HG03521 (cell line): ENCODE measurements around the gene VTI1A.
"Not testable (repeated sequence)": the region's sequence is repeated elsewhere in the genome, so short reads cannot be mapped to it uniquely, and the experiment has no call there.

Experiments
- ATAC-seq: cut with Tn5 transposase; IDR thresholded peaks from one replicate; pipeline ENCODE4 v1.9.1; 2021; ENCODE audit warnings: mild to moderate bottlenecking, moderate library complexity; ENCODE audit not compliant: unreplicated experiment

VTI1A gene

DNA sequence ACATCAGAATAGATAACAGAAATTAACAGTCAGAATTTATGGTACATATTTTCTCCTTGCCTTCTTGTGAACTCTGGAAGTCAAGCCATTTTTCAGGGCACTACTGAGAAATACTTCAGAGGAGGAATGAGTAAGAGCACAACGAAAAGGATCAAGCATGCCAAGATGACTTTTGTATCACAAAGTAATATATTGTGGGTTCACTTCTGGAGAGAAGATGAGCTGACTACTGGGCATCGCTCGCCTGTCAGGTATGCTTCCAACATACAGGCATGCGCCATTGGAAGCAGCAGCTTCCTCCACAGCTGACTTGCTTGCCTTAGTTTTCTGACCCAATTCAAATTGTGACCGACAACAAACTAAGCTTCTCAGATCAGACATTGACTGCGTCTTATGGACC, 137.3 kb downstream of the VTI1A start:
- no peak for ATAC-seq

DNA sequence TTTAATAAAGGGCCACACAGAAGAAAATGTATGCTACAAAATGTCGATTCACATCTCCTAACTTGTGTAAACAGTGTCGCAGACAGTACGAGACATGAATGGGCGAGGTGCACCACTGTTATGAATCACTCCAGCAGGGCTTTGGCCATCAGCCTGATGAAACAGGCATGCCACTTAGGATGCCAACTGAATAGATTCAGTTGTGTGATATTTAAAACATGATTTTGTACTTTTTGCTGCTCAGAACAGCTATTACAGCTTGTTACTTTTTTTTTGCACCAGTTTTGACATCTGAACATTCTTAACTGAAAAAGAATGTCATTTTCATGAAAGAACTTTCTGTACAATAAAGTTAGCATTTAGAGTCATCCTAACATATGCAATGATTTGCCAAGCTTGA, 138.1 kb downstream of the VTI1A start:
- ATAC-seq, result no peak

DNA sequence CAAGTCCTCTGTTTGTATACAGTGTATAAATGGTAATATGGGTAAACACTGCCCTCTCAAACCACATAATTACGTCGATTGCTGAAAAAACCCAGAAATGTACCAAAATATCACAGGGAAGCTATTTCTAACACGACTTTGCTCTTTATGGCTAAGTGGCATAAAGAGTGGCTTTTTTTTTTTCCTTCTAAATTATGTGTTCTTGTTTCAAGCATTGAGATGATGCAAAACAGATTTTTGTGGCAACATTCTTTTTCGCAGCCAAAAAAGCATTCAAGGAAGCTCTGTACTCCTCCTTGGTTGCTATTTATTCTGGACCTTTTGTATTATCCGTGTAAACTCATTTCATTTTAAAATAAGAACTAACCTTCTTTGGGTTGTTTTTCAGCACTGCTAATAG, 138.9 kb downstream of the VTI1A start:
- ATAC-seq, result no peak

DNA sequence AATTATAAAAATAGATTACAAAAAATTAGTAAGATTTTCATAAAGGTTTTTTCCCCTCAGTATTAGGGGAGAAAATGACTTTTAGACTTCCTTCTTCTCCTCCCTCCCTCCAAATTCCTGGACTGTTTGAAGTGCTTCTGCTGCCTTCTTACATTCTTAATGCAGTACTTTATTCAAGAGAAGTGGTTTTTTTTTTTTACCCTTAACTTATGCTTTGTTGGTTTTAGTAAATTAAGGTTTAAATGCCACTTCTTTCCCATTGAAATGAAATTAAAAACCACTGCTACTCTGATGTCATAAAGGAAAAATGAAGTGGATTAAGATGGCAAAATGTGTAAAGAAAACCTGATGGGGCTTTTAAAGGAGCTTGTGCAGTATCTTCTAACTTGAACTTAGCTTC, 140.7 kb downstream of the VTI1A start:
- ATAC-seq, result no peak

DNA sequence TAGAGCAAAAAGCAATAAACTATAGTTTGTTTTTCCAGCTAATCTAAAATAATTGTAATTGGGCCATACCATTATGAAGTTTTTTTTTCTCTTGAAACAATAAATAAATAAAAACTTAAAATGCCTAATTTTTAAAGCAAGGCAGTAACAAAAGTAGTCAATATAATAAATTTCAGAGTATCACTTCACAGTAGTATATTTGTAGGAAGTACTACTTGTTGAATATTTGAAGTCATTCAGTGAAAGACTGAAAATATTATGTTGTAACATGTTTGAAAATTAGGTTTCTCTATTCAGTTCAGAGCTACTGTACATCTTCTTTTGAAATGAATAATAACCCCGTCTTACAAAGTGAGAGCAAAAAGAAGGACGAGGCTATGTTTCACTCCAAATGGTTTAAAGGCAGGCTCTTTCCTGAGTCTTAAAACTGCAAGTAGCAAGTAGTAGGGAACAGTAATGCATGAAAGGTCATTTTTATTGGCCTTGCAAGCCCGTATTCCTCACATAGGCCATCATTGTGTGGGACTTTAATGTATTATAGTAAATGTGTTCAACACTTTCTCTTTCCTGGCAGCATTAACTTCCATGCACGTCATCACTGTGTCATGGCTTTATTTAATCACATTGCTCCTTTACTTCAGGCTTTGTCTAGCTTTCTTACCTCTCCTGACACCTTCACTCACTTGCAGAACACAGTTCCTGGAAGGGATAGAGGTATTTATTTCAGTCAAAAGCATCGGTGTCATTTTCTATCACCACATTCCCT, 141.4 kb downstream of the VTI1A start:
- no peak for ATAC-seq

DNA sequence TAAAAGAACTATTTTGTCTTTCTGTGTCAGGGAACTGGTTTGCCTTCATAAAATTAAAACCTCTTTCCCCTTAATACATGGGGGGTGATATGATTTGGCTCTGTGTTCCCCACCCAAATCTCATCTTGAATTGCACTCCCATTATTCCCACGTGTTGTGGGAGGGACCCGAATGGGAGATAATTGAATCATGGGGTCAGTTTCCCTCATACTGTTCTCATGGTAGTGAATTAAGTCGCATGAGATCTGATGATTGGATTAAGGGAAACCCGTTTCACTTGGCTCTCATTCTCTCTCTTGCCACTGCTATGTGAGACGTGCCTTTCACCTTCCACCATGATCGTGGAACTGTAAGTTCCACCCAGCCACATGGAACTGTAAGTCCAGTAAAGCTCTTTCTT, 142.1 kb downstream of the VTI1A start:
- no peak for ATAC-seq

DNA sequence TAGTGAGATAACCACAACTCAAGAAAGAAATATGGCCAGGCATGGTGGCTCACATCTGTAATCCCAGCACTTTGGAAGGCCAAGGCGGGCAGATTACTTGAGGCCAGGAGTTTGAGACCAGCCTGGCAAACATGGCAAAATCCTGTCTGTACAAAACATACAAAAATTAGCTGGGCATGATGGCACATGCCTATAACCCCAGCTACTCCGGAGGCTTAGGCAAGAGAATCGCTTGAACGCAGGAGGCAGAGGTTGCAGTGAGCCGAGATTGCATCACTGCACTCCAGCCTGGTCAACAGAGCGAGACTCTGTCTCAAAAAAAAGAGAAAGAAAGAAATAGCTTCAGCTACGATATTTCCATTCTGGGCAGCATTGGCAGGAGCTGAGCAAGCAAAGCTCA, 143.8 kb downstream of the VTI1A start:
- not testable (repeated sequence) for ATAC-seq

DNA sequence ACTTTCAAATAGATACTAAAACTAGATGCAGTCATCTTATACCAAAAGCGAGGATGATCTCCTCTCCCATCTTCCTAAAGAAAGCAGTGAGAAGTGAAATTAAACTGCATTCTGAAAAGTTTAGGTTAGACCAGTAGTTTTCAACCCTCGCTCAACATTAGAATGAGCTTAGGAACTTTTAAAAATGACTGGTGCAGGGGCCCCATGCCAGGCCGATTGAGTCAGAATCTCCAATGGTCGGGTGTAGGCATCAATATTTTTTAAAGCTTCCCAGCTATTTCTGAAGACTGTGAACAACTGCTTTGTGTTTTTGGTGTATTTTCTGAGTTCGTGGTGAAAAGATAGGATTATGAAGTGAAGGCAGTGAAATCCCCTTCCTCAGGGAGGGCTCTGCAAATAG, 146.0 kb downstream of the VTI1A start:
- no peak for ATAC-seq

DNA sequence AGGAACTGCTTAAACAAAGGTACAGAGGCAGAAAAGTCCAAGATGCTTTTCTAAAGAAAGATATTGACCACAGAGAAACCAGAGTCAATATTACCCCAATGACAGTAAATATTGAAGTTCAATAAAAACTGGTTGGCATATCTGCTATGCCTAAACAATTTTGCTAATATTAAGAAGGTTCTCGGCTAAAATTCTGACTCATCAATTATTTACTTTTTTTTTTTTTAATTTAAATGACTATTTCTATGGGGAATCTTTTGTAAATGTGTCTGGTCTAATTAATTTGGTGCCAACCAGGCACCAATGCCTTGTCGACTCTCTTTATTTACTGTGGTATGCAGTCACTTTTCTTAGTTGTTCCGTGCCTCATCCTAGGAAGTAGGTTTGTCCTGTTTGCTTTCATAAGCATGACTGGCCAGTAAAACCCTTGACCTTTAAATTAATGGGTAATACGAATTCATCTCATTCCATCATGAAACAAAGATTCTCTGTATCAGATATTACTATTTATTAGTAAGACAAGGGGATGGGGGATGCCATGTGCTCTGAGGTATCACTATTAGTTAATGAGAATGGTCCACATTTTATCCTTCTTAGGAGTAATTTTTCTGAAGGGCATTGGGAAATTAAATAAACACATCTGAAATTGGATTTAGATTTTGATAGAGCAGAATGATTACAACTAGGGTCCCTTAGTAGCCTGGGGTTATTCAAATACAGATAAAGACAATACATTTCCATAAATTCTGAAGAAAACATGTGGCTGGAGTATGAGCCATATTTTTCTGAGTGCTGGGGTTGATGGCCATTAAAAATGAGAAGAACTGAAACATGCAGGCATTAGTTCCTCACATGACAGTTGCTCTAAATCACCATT, 154.4 kb downstream of the VTI1A start:
- no peak for ATAC-seq

DNA sequence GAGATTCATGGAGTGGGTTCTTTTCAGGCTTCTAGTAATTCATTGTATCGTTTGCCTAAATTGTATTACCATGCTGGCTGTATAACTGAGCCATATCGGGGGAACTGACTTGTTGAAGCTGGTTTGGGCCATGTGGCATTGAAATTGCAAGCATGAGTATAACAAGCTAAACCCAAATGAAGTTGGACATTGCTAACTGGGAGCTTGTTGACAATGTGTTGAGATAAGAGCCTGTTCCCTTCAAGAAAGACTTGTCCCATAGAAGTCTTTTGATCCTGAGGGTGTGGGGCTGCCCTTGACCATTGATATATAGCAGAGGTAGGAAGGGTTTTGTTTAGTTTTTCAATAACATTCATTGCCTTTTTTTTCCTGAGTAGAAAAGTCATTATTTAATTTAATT, 156.0 kb downstream of the VTI1A start:
- ATAC-seq, result no peak

DNA sequence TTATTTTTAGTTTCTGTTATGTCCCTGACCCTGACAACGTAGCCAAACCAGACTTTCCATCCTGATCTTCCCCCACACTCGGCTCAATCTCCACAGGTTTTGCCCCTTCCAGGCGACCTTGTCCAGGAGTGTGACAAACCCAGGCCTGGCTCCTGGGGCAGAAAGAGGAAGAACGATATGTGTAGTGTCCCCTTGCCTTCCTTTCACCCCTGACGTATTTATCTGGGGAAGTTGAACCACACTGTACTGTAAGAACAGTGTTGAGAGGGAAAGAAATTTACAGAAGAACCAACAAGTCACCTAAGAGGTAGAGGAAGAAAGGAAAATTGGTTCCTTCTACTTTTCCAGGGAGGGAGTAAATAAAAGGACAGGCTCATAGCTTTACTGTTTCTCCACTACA, 158.0 kb downstream of the VTI1A start:
- ATAC-seq, result no peak

DNA sequence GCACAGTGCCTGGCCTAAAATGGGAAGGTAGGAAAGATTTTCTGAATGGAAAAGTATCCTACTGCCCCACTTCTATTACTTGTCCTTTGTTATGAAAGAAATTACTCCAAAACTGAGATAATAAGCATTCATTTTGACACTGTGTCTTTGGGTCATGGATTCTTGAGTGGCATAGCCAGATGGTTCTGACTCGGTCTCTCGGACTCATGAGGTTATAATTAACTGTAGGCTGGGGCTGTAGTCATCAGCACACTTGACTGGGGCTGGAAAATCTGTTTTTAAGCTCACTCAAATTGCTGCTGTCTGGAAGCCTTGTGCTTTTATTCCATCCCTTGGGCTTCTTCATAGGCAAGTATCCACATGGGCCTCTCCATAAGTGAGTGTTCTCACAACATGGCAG, 160.5 kb downstream of the VTI1A start:
- no peak for ATAC-seq

DNA sequence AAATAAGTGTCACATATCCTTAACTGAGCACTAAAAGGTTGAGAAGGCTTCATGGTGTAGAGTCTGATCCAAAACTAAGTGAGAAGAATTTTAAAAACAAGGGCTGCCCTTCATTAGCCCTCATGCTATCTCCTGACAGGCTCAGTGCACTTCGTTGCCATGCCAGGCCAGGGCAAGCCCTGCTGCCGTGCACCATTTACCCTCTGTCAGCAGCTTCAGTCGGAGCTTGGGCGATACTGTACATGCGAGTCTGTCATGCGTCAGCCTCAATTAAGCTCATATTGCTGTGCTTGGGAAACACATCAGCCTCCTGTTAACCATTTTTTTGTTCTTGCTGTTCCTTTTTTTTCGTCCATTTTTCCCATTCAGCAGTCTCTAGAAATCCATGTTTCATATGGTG, 166.6 kb downstream of the VTI1A start:
- ATAC-seq, result no peak

DNA sequence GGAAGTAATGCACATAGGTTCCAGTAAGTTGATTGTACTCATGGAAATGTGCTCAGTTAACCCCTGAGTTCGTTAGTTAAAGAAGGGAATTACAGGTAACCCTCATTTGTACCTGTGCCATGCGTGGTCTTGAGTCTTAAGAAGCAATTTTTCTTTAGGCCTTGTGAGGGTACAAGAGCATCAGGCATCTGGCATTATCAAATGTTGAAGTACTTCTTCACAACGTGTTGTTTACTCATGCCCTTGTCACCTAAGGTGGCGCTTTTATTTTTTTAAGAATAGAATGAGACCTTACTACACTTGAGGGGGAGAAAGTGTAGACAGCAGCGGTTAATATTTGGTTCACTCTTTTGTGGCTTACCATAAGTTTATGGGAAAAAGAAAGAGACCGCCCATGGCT, 167.1 kb downstream of the VTI1A start:
- ATAC-seq, result no peak

DNA sequence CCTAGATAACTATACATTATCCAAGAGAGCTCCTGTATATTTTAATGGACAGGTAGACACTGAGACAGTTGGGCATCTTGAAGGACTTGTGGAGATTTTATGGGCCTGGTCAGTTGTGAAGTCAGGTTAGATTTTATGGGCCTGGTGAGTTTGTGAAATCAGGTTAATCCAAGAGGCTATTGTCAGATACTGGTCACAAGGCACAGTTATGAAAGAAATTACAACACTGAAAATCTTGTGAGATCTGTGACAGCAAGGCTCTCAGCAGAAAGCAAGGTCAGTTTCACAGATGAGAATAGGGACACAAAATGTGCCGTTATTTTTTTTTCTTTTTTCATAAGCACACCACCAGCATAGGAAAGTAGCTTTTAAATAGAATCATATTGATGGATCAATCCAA, 167.6 kb downstream of the VTI1A start:
- no peak for ATAC-seq

DNA sequence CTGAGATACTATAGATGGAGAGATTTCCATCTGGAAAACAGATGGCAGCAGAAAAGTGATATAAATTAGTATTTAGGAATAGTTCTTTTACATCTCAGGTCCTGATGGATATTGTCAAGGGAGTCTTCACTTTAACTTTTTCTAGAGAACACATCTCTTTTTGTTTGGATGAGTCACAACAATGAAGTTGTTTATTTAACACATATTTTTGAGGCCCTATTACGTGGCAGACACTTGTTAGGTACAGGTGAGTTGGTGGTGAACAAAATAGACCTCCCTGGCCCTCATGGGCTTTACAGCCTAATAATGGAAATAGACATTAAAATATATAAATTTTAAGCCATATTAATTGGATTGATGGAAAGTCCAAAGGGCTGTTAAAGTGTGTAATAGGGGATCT, 168.3 kb downstream of the VTI1A start:
- ATAC-seq, result no peak

DNA sequence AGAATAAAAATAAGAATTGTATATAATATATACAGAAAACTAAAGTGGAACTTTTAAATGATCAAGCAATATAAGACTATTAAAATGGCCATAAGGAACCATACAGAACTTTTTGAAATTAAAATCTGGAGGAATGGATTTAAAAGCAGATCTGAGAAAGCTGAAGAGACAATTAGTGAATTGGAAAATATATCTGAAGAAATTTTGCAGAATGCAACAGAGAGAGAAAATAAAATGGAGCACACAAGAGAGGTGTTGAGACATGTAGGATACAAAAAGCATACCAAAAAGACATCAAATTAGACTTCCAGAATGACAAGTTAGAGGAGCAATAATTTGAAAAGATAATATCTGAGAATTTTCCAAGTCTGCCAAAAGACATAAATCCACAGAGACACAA, 169.6 kb downstream of the VTI1A start:
- no peak for ATAC-seq

DNA sequence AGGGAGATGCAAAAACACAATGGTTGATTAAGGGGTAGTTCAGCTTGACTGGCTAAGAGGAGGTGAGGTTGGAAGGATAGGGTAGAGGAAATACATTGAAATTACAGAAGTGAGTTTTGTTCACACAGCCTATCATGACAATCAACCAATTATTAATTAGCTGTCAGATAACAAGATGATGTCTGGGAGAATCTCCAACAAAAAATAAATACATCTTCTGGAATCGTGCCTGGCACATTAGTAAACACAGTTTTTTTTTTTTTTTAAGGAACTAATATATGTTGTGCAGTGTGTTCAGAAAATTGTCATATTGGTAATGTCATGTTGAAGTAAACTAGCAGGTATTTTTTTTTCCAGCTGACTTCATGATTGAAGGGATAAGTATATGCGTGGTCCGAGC, 171.8 kb downstream of the VTI1A start:
- no peak for ATAC-seq

DNA sequence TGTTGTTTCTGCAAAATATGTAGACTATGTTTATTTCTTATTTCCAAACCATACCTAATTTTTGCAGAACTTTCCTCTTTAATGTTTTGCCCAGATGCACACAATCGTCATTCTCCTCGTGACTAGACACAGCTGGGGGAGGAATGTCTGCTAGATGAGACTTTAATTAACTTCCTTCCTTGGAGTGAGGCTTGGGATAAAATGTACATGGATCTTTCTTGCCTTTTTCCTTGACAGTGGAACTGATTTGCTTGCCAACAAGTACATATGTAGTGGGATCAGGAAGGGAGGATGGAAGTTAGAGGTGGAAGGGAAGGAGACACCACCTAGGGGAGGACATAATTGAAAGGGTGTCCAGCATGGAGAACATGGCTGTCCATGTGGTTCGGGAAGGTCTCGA, 172.5 kb downstream of the VTI1A start:
- ATAC-seq, result no peak

DNA sequence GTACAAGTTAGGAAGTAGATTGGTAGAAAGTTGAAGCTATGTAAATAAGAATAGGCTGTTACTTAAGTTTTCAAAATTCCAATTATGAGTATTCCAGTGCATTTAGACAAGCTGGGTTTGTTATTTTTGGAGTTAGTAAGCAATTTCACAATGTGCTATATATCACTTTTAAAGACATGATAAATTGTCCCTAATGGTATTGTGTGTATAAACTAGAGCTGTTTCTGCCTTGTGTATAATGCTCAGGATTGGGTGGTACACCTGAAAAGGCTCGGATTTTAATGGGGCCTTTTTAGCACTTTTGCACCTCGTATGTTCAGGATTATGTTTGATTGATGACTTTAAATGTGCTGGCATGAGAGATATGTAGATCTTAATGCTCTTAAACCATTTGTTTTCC, 175.8 kb downstream of the VTI1A start:
- no peak for ATAC-seq

DNA sequence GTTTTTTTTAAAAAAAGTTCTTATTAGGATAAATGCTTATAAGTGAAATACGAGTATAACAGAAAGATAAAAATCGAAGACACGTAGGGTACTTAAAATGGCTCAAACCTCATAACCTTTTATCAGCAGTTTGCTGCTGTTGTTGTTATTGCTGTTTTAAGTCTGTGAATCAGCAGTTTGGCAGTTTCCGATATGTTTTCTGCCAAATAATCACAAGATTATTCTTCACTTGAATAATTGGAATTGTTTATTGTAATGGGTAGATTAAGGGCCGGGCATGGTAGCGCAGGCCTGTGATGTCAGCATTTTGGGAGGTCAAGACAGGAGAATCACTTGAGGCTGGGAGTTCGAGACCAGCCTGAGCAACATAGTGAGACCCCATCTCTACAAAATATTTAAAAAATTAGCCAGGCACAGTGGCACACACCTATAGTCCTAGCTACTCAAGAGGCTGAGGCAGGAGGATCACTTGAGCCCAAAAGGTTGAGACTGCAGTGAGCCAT, 177.6 kb downstream of the VTI1A start:
- ATAC-seq, result no peak

DNA sequence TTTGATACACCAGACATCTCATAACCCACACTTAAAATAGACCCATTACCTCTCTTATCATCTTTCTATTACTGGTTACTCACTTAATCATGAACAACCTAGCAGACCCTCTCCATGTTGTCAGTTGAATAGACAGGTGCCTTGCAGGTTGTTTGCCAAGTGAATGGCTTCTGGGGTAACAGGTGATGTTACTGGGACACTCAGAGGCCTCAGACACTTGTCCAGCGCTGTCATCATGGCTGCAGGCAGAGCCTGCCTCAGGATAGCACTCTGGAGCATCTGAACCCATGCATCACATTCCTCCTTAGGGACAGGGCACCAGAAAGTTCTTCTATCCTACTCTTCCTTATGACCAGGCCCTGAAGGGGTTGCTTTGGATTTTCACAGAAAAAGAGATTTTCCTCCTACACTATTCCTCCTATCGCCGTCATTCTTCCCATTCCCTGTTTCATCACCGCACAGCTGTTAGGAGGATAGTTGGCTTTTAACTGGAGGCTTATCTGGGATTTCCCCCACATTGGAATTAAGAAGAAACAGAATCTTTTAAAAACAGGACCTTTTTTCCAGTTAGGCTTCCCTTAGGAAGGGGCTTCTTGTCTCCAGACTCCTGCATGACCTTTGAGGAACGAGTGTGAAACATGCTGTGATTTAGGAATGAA, 182.1 kb downstream of the VTI1A start:
- no peak for ATAC-seq
